CD4-positive, alpha-beta memory T cell (primary cell): Measurements from ENCODE around the gene BEND7. TPM values are rescaled to one million over a fixed set of nuclear protein-coding genes. Genes with fewer than 3 reads are reported as not detected.

Source experiments
- CTCF ChIA-PET: fragments of 350-600 bp; sonication (Branson Sonifier 250); formaldehyde crosslinking; loops from one replicate; lab custom pipeline; 2021; ENCODE audit warnings: inconsistent platforms; ENCODE audit not compliant: partially characterized antibody; lab: Charles Lee
- POLR2A ChIA-PET: fragments of 350-600 bp; sonication (Branson Sonifier 250); formaldehyde crosslinking; loops from one replicate; lab custom pipeline; 2021; ENCODE audit not compliant: partially characterized antibody; lab: Charles Lee
- DNase-seq, 5 donors: peaks; one replicate each; pipeline versions ENCODE4 v3.0.0 to v3.0.0-alpha.2; 2020 to 2022; ENCODE audit warnings: mixed read lengths in 1 of 5
- H3K27ac ChIP-seq: one replicate; pipeline ENCODE4 v1.7.0; 2013; ENCODE audit warnings: low read depth, low read length
- H3K27me3 ChIP-seq: 2 replicates; pipeline ENCODE4 v1.7.0; 2013; ENCODE audit warnings: mild to moderate bottlenecking, low read length, moderate library complexity; ENCODE audit not compliant: insufficient read depth
- H3K36me3 ChIP-seq: 2 replicates; pipeline ENCODE4 v1.7.0; 2013; ENCODE audit warnings: mild to moderate bottlenecking, low read length, moderate library complexity; ENCODE audit not compliant: insufficient read depth
- H3K4me1 ChIP-seq: 2 replicates; pipeline ENCODE4 v1.7.0; 2013; ENCODE audit warnings: mild to moderate bottlenecking, low read length, moderate library complexity; ENCODE audit not compliant: insufficient read depth
- H3K4me3 ChIP-seq, 2 donors: one replicate each; pipeline ENCODE4 v1.7.0; 2013; ENCODE audit warnings: low read length in 2 of 2, mild to moderate bottlenecking in 1 of 2
- H3K9me3 ChIP-seq, 2 donors: one replicate each; pipeline ENCODE4 v1.7.0; 2013; ENCODE audit warnings: low read length in 2 of 2, control low read depth in 1 of 2; ENCODE audit not compliant: control insufficient read depth in 1 of 2
- H3K27ac Mint-ChIP-seq, 7 donors: one replicate each; pipeline ENCODE4 v1.8.0; 2020 to 2021; ENCODE audit warnings: mixed read lengths in 7 of 7, mild to moderate bottlenecking in 6 of 7, inconsistent platforms in 3 of 7, moderate library complexity in 3 of 7
- H3K27me3 Mint-ChIP-seq, 2 donors: one replicate each; pipeline ENCODE4 v1.8.0; 2020 to 2021; ENCODE audit warnings: mixed read lengths in 2 of 2
- H3K36me3 Mint-ChIP-seq, 2 donors: one replicate each; pipeline ENCODE4 v1.8.0; 2020 to 2021; ENCODE audit warnings: mixed read lengths in 2 of 2, inconsistent platforms in 1 of 2, mild to moderate bottlenecking in 1 of 2
- H3K4me1 Mint-ChIP-seq, 4 donors: one replicate each; pipeline ENCODE4 v1.8.0; 2020 to 2021; ENCODE audit warnings: mixed read lengths in 4 of 4, mild to moderate bottlenecking in 1 of 4
- H3K4me3 Mint-ChIP-seq, 8 donors: one replicate each; pipeline ENCODE4 v1.8.0; 2020 to 2021; ENCODE audit warnings: mixed read lengths in 8 of 8, mild to moderate bottlenecking in 7 of 8, moderate library complexity in 6 of 8, inconsistent platforms in 3 of 8
- H3K9me3 Mint-ChIP-seq, 8 donors: one replicate each; pipeline ENCODE4 v1.8.0; 2020 to 2021; ENCODE audit warnings: mixed read lengths in 8 of 8, mild to moderate bottlenecking in 5 of 8, inconsistent platforms in 3 of 8, moderate library complexity in 1 of 8
- intact Hi-C: fragments of 100-400 bp; cut with micrococcal nuclease; formaldehyde crosslinking; loops from one replicate; pipeline ENCODE4 v1.15.1; 2023
- polyA plus RNA-seq, 2 donors: library from polyadenylated mRNA; unstranded; fragments of 300-500 nt; fragmentation: Illumina TruSeq; gene quantifications; one replicate each; pipeline ENCODE4 v1.2.3, GENCODE V29; 2021
- total RNA-seq, 2 experiments: library from RNA; stranded (reverse); gene quantifications; one replicate each; pipeline ENCODE4 v1.2.3, GENCODE V29; 2021

The BEND7 gene
- total and polyA plus RNA-seq, 4 experiments from 2014 or later, result not detected

DNA sequence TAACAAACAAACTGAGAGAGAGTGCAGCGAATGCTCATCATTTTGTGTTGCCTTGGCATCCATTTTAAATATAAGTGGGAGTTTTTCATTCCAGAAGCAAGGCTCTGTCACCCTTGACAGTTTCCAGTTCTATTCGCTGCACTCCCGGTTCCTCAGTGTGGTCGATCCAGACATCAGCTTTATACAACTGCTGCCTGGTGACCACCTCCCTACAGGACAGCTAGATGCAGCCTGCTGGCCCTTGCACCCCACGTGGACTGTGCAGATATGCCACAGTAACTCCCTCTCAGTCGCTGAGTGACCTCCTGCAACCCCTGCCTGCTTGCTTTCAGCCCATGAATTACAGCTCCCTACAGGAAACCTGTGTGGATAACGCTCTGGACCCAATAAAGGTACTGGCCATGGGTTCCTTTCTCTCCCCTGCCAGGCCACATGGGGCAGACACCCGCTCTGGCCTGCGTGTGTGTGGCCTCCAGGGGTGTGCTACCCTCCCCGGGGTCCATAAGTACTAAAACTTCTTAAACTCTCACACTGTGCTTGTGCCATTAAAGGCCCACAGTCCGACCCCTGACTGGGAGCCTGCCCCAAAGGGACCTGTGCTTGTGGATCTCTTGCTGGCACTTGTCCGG is 23.6 kb downstream of the BEND7 start:
- intact Hi-C loops, result no loop called here
- ChIA-PET CTCF (no interaction called here), POLR2A (no interaction called here)
- no peak overlapping the region for H3K27ac ChIP-seq
- no peaks in the 10 kb centered on the region for H3K36me3 ChIP-seq
- no peaks in the 10 kb centered on the region for H3K4me1 ChIP-seq
- DNase-seq, result no peak
- Mint-ChIP-seq H3K4me3 (no peak overlapping the region), H3K4me1 (no peaks in the 10 kb centered on the region), H3K36me3 (no peaks in the 10 kb centered on the region), H3K9me3 (no peaks in the 10 kb centered on the region), H3K27me3 (peaks cover 14 to 28% of the 10 kb centered on the region in 2 donors), H3K27ac (no peak overlapping the region)
- no peaks in the 10 kb centered on the region for H3K9me3 ChIP-seq
- H3K27me3 ChIP-seq, result no peaks in the 10 kb centered on the region
- H3K4me3 ChIP-seq, result no peak overlapping the region

DNA sequence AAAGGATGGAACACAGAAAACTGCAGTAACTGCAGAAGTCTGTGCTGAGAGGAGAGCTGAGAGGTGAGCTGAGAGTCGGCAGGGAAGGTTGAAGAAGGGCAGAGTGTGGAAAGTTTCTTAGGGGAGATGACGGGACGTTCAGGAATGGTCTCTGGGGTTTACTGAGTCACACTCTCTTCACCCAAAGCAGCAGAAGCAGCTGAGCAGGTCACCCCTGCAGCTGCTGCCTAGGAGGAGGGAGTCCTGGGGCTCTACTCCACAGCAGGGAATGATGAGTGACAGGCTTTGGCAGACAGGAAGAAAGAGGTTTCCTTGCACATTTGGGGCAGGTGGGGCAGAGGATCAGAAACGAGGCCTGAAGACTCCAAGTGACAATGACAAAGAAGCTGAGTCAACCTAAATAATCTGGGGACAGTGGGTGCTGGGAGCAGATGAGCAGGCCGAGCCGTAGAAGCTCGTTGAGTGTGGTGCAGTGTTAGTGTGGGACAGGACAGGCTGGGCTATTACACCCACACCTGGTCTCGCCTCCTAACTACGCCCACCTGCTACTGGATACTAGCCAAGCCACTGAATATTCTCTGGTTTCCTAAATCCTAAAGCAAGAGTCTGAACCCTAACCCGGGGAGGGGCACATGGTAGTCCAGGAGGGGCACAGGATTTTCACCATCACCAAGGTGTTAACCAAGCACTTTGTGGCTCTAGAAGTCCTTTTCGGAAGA is 24.9 kb downstream of the BEND7 start:
- CTCF ChIA-PET, result interaction anchor here (1.2 kb wide), 1 partner anchor 10 kb away, joined by 5 read pairs; no protein-coding TSS in a partner anchor
- Histone ChIP-seq H3K9me3 (no peaks in the 10 kb centered on the region), H3K27ac (no peak overlapping the region), H3K27me3 (no peaks in the 10 kb centered on the region), H3K36me3 (no peaks in the 10 kb centered on the region), H3K4me3 (no peak overlapping the region), H3K4me1 (no peaks in the 10 kb centered on the region)
- H3K27ac Mint-ChIP-seq, result no peak overlapping the region
- no peaks in the 10 kb centered on the region for H3K4me1 Mint-ChIP-seq
- H3K36me3 Mint-ChIP-seq, result no peaks in the 10 kb centered on the region
- H3K9me3 Mint-ChIP-seq, result no peaks in the 10 kb centered on the region
- intact Hi-C loops, result no loop called here
- POLR2A ChIA-PET, result no interaction called here
- no peak overlapping the region for H3K4me3 Mint-ChIP-seq
- DNase-seq, result no peak
- peaks cover 12 to 24% of the 10 kb centered on the region in 2 donors for H3K27me3 Mint-ChIP-seq

DNA sequence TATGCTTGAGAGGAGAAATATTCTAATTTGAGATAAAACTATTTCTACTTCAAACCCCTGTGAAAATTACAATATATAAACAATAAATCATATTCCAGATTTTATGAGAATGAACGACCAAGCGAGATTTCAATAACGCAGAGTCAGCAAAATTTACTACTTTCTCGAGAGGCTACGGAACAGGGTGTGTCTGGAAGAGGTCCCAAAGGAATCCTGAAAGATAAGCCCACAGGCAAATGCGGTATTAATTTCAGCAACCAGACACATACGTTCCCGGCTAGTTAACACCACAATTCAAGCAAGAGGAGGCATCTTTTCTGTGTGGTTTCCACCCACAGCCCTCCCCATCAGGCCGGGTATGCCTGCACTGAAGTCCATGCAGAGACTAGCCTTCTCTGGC is 26.4 kb downstream of the BEND7 start:
- Histone ChIP-seq H3K9me3 (no peaks in the 10 kb centered on the region), H3K4me1 (no peaks in the 10 kb centered on the region), H3K27ac (no peak overlapping the region), H3K4me3 (no peak overlapping the region), H3K27me3 (no peaks in the 10 kb centered on the region), H3K36me3 (no peaks in the 10 kb centered on the region)
- ChIA-PET POLR2A (no interaction called here), CTCF (no interaction called here)
- DNase-seq, result no peak
- Mint-ChIP-seq H3K4me1 (no peaks in the 10 kb centered on the region), H3K9me3 (no peaks in the 10 kb centered on the region), H3K4me3 (no peak overlapping the region), H3K27me3 (peaks cover 12 to 18% of the 10 kb centered on the region in 2 donors), H3K36me3 (no peaks in the 10 kb centered on the region), H3K27ac (no peak overlapping the region)
- intact Hi-C loops, result no loop called here

DNA sequence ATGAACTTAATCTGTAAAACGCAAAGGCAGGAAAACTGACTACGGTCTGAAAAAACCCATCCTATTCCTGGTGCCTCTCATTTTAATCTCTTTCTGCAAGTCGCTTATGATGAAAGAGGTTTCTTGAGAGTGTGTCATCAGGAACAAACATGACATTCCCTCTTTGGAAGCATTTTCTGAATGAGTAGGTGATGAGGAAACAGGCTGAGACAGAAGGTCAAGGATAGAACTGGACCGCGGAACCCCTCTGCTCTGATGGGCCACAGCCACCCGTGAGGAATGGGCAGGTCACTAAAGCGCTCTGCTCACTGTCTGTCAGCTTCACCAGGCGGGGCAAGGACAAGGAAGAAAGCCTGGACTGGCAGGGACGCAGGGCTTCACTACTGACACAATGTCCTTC is 28.6 kb downstream of the BEND7 start:
- Mint-ChIP-seq H3K36me3 (no peaks in the 10 kb centered on the region), H3K4me3 (no peak overlapping the region), H3K27me3 (peaks cover 4 to 12% of the 10 kb centered on the region in 2 donors), H3K9me3 (peaks cover 0 to 1% (median 0%) of the 10 kb centered on the region in 8 donors), H3K4me1 (no peaks in the 10 kb centered on the region), H3K27ac (no peak overlapping the region)
- H3K27ac ChIP-seq, result no peak overlapping the region
- H3K4me3 ChIP-seq, result no peak overlapping the region
- no peaks in the 10 kb centered on the region for H3K9me3 ChIP-seq
- ChIA-PET POLR2A (no interaction called here), CTCF (no interaction called here)
- no peaks in the 10 kb centered on the region for H3K36me3 ChIP-seq
- DNase-seq, result no peak
- no peaks in the 10 kb centered on the region for H3K4me1 ChIP-seq
- H3K27me3 ChIP-seq, result no peaks in the 10 kb centered on the region
- intact Hi-C loops, result no loop called here

DNA sequence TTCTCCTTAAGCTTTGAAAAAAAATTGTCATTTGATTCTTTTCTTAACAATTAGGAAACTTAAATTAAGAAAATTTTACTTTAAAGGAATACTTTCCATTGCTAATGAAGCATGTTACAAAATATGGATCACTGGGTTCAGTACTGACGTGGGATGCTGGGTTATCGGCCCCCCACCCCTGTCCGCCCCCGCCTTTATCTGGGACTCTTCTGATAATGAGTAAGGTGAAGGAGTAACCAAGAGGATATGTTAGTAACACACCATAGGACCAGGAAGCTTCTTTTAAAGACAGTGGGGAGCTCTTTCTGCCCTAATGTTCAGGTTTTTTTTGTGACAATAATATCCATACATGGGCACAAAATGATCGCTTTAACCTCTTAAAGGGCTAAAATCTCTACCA is 29.7 kb downstream of the BEND7 start:
- H3K27me3 Mint-ChIP-seq, result peaks cover 4 to 10% of the 10 kb centered on the region in 2 donors
- Histone ChIP-seq H3K27ac (no peak overlapping the region), H3K4me1 (no peaks in the 10 kb centered on the region), H3K9me3 (no peaks in the 10 kb centered on the region), H3K4me3 (no peak overlapping the region), H3K36me3 (no peaks in the 10 kb centered on the region), H3K27me3 (no peaks in the 10 kb centered on the region)
- no peaks in the 10 kb centered on the region for H3K36me3 Mint-ChIP-seq
- H3K27ac Mint-ChIP-seq, result no peak overlapping the region
- H3K4me1 Mint-ChIP-seq, result no peaks in the 10 kb centered on the region
- ChIA-PET CTCF (no interaction called here), POLR2A (no interaction called here)
- peaks cover 0 to 1% (median 0%) of the 10 kb centered on the region in 8 donors for H3K9me3 Mint-ChIP-seq
- DNase-seq, result no peak
- intact Hi-C loops, result no loop called here
- no peak overlapping the region for H3K4me3 Mint-ChIP-seq

DNA sequence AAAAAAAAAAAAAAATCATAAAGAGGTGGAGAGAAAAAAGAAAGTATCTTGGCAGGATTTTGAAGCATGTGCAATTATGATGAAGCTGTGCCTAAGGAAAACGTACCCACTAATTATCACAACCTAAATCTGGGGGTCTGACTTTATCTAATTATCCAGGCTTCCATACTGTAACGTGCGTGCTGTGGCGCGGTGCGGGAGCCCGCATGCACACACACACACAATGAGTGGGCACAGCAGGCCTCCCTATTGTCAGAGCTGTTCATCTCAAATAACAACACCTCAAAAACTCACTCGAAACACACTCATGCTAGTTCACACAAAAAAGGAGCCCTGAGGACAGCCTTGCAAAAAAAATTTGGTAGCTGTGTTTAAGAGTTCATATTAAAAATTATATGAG is 31.9 kb downstream of the BEND7 start:
- Mint-ChIP-seq H3K4me1 (no peaks in the 10 kb centered on the region), H3K4me3 (no peak overlapping the region), H3K9me3 (peaks cover 0 to 1% (median 0%) of the 10 kb centered on the region in 8 donors), H3K36me3 (no peaks in the 10 kb centered on the region), H3K27me3 (peaks cover 1 to 5% of the 10 kb centered on the region in 2 donors), H3K27ac (no peak overlapping the region)
- ChIA-PET CTCF (interaction anchor here (0.7 kb wide), 1 partner anchor 349 kb away, joined by 4 read pairs; no protein-coding TSS in a partner anchor), POLR2A (no interaction called here)
- Histone ChIP-seq H3K27me3 (no peaks in the 10 kb centered on the region), H3K36me3 (no peaks in the 10 kb centered on the region), H3K27ac (no peak overlapping the region), H3K4me1 (no peaks in the 10 kb centered on the region), H3K4me3 (no peak overlapping the region), H3K9me3 (no peaks in the 10 kb centered on the region)
- DNase-seq, result no peak
- intact Hi-C loops, result no loop called here

DNA sequence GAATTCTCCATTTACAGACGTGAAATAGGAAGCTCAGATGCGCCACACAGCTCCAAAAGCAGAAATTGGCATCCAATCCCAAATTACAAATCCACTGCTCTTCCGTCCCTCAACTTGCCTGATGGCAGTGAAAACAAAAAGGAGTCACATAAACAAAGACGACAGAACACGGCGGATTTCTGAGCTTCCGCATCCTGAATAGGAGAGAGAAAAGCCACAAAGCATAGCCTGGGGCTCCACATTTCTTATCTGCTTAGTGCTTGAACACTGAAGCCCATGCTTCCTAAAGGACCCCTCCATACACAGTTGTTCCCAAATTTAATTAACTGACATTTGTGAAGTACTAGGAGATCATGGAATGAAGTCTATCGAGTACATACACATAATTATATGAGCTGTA is 32.6 kb downstream of the BEND7 start:
- Histone ChIP-seq H3K4me3 (no peak overlapping the region), H3K36me3 (no peaks in the 10 kb centered on the region), H3K4me1 (no peaks in the 10 kb centered on the region), H3K27ac (no peak overlapping the region), H3K27me3 (no peaks in the 10 kb centered on the region), H3K9me3 (no peaks in the 10 kb centered on the region)
- intact Hi-C loops, result no loop called here
- Mint-ChIP-seq H3K27ac (no peak overlapping the region), H3K9me3 (peaks cover 0 to 1% (median 0%) of the 10 kb centered on the region in 8 donors), H3K4me1 (no peaks in the 10 kb centered on the region), H3K4me3 (no peak overlapping the region), H3K36me3 (no peaks in the 10 kb centered on the region), H3K27me3 (peaks cover 1 to 5% of the 10 kb centered on the region in 2 donors)
- no peak for DNase-seq
- ChIA-PET POLR2A (no interaction called here), CTCF (no interaction called here)
